HepG2 (cell line): Measurements from ENCODE around the gene PRRC2A. TPM values are rescaled to one million over a fixed set of nuclear protein-coding genes. Genes with fewer than 3 reads are reported as not detected.
A peak's percentile ranks its signal among the peaks of the same experiment; 100 is the strongest.

Experiments used
- MEF2D ChIP-seq: sonication (generic); formaldehyde crosslinking; IDR thresholded peaks from 2 replicates; pipeline ENCODE4 v1.5.1; 2020; ENCODE audit warnings: mild to moderate bottlenecking, missing genetic modification reagents
- RBFOX2 ChIP-seq: fragments of 200-400 bp; formaldehyde crosslinking; IDR thresholded peaks from 2 replicates; pipeline ENCODE4 v1.6.1; 2017; ENCODE audit warnings: low read depth, mild to moderate bottlenecking, low read length
- SMAD3 ChIP-seq: sonication (generic); formaldehyde crosslinking; IDR thresholded peaks from 2 replicates; pipeline ENCODE4 v1.4.0; 2020; ENCODE audit warnings: missing genetic modification reagents
- ZNF33A ChIP-seq: sonication (generic); formaldehyde crosslinking; IDR thresholded peaks from 2 replicates; pipeline ENCODE4 v1.5.1; 2020; ENCODE audit warnings: missing genetic modification reagents, mild to moderate bottlenecking, moderate library complexity, borderline replicate concordance
- polyA plus RNA-seq, 8 experiments: library from polyadenylated mRNA; depleted of rRNA in 3 of 8; stranded (reverse) in 7 of 8; unstranded in 1 of 8; fragments of >200 nt; fragmentation: Illumina TruSeq in 4 of 8; extraction: Trizol in 4 of 8; gene quantifications; 2 replicates each; pipeline versions ENCODE4 v1.2.1 to v1.2.3, GENCODE V29; 2011 to 2016; ENCODE audit warnings: low read depth in 4 of 8, missing spikeins in 1 of 8, mixed read lengths in 1 of 8; ENCODE audit not compliant: insufficient read depth in 1 of 8
- total RNA-seq, 5 experiments: library from RNA; depleted of rRNA; stranded (reverse); fragments of >200 nt; fragmentation: Illumina TruSeq; extraction: Trizol; gene quantifications; 2 replicates each; pipeline ENCODE4 v1.2.3, GENCODE V29; 2016; ENCODE audit warnings: low read depth in 1 of 5
- TF ChIP-seq, protein P1 (sequence below): sonication (generic); formaldehyde crosslinking; IDR thresholded peaks from 2 replicates; pipeline ENCODE4 v1.4.0; 2020; ENCODE audit warnings: mild to moderate bottlenecking, low read depth, missing genetic modification reagents
- TF ChIP-seq, protein P2 (sequence below): sonication (generic); formaldehyde crosslinking; IDR thresholded peaks from 2 replicates; pipeline ENCODE4 v1.5.1; 2020; ENCODE audit warnings: mild to moderate bottlenecking, missing genetic modification reagents, borderline replicate concordance
- TF ChIP-seq, protein P3 (sequence below): sonication (generic); formaldehyde crosslinking; IDR thresholded peaks from 2 replicates; pipeline ENCODE4 v1.4.0; 2020; ENCODE audit warnings: missing genetic modification reagents, borderline replicate concordance
- TF ChIP-seq, protein P4 (sequence below): sonication (generic); formaldehyde crosslinking; conservative IDR thresholded peaks from 2 replicates; pipeline ENCODE4 v1.4.0; 2020; ENCODE audit warnings: missing genetic modification reagents
- TF ChIP-seq, protein P5 (sequence below), 2 experiments: sonication (generic) in 1 of 2; formaldehyde crosslinking in 1 of 2; IDR thresholded peaks; 2 replicates each; pipeline versions ENCODE4 v1.4.0 to v1.6.1; 2016 to 2020; ENCODE audit warnings: borderline replicate concordance in 1 of 2, low read depth in 1 of 2, mild to moderate bottlenecking in 1 of 2, missing genetic modification reagents in 1 of 2
- TF ChIP-seq, protein P6 (sequence below): sonication (generic); formaldehyde crosslinking; IDR thresholded peaks from 2 replicates; pipeline ENCODE4 v1.4.0; 2020; ENCODE audit warnings: missing genetic modification reagents

The PRRC2A gene
- total and polyA plus RNA-seq, 2 of the 13 experiments (the other 11 are each of a cell fraction or from before 2014, with no cell fraction given): 38.9 to 47.4 TPM

DNA sequence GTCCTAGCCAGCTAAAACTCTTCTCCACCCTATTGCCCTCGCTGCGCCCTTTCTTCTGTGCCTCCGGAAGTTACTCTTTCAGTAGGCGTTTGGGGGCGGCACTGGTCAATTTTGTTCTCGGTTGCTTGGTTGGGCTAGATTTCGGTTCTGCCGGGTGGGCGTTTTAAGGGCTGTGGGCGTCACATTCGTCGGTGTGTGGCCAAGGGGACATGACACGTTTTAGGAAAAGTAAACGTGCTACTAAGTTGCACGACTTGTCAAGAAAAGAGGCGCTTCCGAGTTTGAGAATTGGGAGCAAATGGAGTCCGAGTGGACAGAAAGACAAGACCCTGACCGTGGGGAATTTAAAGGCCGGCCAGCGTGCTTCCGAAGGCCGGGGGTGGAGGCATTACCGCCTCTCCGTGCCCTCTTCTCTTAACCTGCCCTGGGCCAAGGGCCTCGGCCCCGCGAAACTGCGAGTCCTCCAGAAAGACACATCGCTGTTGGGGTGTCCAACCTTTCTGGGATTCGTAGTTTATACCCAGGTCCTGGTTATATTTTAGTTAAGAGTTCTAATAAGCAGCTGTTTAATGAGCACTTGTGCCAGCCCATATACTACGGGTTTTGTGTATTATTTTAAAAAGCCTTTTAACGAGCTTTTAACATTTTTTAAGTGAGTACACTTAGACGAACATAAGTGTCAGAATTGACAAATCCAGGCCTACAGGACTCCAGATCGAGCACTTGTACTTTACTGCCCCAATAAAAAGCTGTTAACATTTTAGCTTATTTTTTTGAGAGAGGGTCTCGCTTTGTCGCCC lies 32.6 kb downstream of the PRRC2A start (continued):
- TF ChIP-seq, protein P1, sequence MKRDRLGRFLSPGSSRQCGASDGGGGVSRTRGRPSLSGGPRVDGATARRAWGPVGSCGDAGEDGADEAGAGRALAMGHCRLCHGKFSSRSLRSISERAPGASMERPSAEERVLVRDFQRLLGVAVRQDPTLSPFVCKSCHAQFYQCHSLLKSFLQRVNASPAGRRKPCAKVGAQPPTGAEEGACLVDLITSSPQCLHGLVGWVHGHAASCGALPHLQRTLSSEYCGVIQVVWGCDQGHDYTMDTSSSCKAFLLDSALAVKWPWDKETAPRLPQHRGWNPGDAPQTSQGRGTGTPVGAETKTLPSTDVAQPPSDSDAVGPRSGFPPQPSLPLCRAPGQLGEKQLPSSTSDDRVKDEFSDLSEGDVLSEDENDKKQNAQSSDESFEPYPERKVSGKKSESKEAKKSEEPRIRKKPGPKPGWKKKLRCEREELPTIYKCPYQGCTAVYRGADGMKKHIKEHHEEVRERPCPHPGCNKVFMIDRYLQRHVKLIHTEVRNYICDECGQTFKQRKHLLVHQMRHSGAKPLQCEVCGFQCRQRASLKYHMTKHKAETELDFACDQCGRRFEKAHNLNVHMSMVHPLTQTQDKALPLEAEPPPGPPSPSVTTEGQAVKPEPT (CRISPR knock-in tag): 0 out of 2 replicates have a peak, but pooled peaks have one; percentile 52
- TF ChIP-seq, protein P2, sequence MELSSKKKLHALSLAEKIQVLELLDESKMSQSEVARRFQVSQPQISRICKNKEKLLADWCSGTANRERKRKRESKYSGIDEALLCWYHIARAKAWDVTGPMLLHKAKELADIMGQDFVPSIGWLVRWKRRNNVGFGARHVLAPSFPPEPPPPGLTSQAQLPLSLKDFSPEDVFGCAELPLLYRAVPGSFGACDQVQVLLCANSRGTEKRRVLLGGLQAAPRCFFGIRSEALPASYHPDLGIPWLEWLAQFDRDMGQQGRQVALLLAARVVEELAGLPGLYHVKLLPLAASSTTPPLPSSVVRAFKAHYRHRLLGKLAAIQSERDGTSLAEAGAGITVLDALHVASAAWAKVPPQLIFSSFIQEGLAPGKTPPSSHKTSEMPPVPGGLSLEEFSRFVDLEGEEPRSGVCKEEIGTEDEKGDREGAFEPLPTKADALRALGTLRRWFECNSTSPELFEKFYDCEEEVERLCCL: 0 out of 2 replicates have a peak, but pooled peaks have one; percentile 81
- 0 out of 2 replicates have a peak, but pooled peaks have one; percentile 20 for TF ChIP-seq ZNF33A
- TF ChIP-seq, protein P3, sequence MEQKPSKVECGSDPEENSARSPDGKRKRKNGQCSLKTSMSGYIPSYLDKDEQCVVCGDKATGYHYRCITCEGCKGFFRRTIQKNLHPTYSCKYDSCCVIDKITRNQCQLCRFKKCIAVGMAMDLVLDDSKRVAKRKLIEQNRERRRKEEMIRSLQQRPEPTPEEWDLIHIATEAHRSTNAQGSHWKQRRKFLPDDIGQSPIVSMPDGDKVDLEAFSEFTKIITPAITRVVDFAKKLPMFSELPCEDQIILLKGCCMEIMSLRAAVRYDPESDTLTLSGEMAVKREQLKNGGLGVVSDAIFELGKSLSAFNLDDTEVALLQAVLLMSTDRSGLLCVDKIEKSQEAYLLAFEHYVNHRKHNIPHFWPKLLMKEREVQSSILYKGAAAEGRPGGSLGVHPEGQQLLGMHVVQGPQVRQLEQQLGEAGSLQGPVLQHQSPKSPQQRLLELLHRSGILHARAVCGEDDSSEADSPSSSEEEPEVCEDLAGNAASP: peak; percentile 10; the same call in 1 of the 2 replicates
- TF ChIP-seq RBFOX2: peak; percentile 16; the same call in 1 of the 2 replicates
- TF ChIP-seq, protein P4, sequence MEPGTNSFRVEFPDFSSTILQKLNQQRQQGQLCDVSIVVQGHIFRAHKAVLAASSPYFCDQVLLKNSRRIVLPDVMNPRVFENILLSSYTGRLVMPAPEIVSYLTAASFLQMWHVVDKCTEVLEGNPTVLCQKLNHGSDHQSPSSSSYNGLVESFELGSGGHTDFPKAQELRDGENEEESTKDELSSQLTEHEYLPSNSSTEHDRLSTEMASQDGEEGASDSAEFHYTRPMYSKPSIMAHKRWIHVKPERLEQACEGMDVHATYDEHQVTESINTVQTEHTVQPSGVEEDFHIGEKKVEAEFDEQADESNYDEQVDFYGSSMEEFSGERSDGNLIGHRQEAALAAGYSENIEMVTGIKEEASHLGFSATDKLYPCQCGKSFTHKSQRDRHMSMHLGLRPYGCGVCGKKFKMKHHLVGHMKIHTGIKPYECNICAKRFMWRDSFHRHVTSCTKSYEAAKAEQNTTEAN (CRISPR knock-in tag): peak; percentile 38; the same call in 1 of the 2 replicates
- TF ChIP-seq, protein P5, sequence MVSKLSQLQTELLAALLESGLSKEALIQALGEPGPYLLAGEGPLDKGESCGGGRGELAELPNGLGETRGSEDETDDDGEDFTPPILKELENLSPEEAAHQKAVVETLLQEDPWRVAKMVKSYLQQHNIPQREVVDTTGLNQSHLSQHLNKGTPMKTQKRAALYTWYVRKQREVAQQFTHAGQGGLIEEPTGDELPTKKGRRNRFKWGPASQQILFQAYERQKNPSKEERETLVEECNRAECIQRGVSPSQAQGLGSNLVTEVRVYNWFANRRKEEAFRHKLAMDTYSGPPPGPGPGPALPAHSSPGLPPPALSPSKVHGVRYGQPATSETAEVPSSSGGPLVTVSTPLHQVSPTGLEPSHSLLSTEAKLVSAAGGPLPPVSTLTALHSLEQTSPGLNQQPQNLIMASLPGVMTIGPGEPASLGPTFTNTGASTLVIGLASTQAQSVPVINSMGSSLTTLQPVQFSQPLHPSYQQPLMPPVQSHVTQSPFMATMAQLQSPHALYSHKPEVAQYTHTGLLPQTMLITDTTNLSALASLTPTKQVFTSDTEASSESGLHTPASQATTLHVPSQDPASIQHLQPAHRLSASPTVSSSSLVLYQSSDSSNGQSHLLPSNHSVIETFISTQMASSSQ (IDR thresholded peaks at IDR 0.05; ENCODE audit: low read depth): peak; percentile 50
- TF ChIP-seq, protein P5 (CRISPR knock-in tag; IDR thresholded peaks at IDR 0.05; ENCODE audit: borderline replicate concordance): no peak; the same call in 1 of the 2 replicates
- TF ChIP-seq MEF2D (CRISPR knock-in tag): peak; percentile 37
- TF ChIP-seq SMAD3: no peak
- TF ChIP-seq, protein P6, sequence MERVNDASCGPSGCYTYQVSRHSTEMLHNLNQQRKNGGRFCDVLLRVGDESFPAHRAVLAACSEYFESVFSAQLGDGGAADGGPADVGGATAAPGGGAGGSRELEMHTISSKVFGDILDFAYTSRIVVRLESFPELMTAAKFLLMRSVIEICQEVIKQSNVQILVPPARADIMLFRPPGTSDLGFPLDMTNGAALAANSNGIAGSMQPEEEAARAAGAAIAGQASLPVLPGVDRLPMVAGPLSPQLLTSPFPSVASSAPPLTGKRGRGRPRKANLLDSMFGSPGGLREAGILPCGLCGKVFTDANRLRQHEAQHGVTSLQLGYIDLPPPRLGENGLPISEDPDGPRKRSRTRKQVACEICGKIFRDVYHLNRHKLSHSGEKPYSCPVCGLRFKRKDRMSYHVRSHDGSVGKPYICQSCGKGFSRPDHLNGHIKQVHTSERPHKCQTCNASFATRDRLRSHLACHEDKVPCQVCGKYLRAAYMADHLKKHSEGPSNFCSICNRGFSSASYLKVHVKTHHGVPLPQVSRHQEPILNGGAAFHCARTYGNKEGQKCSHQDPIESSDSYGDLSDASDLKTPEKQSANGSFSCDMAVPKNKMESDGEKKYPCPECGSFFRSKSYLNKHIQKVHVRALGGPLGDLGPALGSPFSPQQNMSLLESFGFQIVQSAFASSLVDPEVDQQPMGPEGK (CRISPR knock-in tag): peak; percentile 56
